ENCODE results near the gene TRAPPC10. TPM values are rescaled to one million over a fixed set of nuclear protein-coding genes. Genes with fewer than 3 reads are reported as not detected.

TRAPPC10 gene
- total RNA-seq, 1 donor, result 25.3 TPM

DNA sequence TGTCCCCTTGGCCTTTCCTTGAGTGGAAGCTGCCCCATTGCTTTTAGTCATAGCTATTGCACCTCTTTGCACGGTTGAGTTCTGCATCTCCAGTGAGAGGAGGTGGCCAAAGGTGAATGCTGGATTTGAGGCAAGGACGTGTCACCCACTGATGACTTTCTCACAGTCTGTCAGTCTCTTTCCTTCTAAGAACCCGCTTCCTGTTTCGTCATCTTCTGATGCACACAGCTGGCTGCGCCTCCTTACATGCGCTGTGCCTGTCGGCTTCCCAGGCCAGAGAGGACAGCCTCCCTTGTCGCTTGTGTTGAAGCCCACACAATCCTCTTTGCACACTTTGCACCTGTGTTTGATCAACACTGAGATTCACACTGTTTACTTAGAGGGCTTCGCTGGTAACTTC lies 53.3 kb downstream of the TRAPPC10 start:
- DNase-seq (ENCODE audit: low read depth), result no peak
- TF ChIP-seq, protein P1, sequence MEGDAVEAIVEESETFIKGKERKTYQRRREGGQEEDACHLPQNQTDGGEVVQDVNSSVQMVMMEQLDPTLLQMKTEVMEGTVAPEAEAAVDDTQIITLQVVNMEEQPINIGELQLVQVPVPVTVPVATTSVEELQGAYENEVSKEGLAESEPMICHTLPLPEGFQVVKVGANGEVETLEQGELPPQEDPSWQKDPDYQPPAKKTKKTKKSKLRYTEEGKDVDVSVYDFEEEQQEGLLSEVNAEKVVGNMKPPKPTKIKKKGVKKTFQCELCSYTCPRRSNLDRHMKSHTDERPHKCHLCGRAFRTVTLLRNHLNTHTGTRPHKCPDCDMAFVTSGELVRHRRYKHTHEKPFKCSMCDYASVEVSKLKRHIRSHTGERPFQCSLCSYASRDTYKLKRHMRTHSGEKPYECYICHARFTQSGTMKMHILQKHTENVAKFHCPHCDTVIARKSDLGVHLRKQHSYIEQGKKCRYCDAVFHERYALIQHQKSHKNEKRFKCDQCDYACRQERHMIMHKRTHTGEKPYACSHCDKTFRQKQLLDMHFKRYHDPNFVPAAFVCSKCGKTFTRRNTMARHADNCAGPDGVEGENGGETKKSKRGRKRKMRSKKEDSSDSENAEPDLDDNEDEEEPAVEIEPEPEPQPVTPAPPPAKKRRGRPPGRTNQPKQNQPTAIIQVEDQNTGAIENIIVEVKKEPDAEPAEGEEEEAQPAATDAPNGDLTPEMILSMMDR (IDR thresholded peaks at IDR 0.05; ENCODE audit: insufficient read depth, low read length), result no peak
- H3K4me3 ChIP-seq (ENCODE audit: low read depth, low read length), result no peak overlapping the region

- no peak overlapping the region for H3K4me3 ChIP-seq (ENCODE audit: low read depth, low read length)
- TF ChIP-seq, protein P1 (IDR thresholded peaks at IDR 0.05; ENCODE audit: insufficient read depth, low read length), result no peak
- DNase-seq (ENCODE audit: low read depth), result no peak
Observed at GRCh38 chr21:44066116-44066515, 54.0 kb downstream of the TRAPPC10 start.

DNA sequence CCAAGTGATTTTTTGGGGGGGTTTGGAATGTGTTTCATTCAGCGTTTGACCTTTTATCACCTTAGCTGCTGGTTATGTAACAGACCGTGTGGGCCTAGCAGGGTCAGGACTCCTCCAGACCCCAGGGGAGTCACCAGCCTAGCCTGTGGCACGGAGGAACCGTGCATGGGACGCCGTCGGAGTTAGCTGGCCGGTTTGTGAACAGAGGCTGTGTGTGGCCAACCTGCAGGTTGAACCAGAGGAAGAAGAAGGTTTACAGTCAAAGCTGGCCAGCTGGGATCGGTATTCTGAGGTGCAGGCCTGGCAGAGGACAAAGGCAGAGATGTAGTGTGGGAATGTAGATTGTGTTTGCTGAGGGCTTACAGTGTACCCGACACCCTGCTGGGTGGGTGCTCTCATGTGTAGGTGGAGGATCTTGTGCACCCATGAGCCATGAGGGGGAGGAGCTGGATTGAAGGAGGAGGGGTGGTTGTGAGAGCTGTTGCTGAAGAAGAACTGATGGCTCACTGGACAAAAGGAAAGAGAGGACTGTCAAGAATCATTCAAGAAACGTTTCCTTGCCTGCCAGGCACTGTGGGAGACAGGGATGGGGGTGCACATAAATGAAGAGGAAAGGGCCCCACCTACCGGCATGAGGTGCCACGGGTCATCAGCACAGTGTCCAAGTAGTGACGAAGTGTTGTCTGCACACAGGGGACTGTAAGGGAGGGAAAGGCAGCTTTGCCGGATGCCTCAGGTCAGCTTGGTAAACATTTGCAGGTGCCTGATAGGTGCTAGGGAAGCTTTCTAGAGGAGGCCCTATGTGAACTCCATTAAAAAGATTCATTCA lies 55.1 kb downstream of the TRAPPC10 start:
- TF ChIP-seq, protein P1 (IDR thresholded peaks at IDR 0.05; ENCODE audit: insufficient read depth, low read length), result no peak
- DNase-seq (ENCODE audit: low read depth), result no peak
- H3K4me3 ChIP-seq (ENCODE audit: low read depth, low read length), result no peak overlapping the region

GRCh38 chr21:44070391-44070790 lies 58.3 kb downstream of the TRAPPC10 start:
- H3K4me3 ChIP-seq (ENCODE audit: low read depth, low read length), result no peak overlapping the region
- DNase-seq (ENCODE audit: low read depth), result no peak
- TF ChIP-seq, protein P1 (IDR thresholded peaks at IDR 0.05; ENCODE audit: insufficient read depth, low read length), result no peak

DNA sequence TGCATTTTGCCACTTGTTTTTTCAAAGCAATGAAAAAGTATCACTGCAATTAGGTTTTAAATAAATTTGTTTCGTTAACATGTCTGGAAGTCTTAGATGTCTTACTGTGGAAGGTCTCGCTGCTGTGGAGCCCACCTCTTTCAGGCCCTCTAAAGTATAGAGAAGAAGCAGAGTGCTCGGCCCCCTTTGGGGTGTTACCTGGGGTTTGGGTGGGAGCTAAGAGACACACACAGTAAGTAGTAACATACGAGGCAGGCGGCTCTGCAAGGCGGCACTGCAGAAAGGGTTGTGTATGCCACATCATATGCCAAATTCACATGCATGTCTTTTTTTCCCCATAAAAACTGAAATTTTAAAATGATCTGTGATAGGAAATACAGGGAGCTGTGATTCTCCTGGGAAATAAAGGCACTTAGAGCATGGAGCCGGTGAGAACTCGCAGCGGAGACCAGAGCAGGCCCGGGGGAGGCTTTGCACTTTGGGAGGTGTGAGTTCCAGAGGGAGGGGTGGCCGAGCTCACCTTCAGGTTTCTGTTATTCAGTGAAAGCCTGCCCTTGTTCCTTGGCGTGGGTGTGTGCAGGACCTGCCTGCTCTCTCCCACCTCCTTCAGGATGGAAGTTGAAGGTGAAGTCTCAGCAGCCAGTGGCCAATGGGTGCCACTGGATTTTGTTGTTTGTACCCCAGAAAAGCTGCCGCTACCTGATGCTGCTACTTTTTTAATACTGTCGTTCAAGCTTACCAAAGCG lies 59.4 kb downstream of the TRAPPC10 start:
- no peak for DNase-seq (ENCODE audit: low read depth)
- TF ChIP-seq, protein P1 (IDR thresholded peaks at IDR 0.05; ENCODE audit: insufficient read depth, low read length), result no peak
- H3K4me3 ChIP-seq (ENCODE audit: low read depth, low read length), result no peak overlapping the region

GRCh38 chr21:44072111-44072510 lies 60.0 kb downstream of the TRAPPC10 start:
- H3K4me3 ChIP-seq (ENCODE audit: low read depth, low read length), result no peak overlapping the region
- TF ChIP-seq, protein P1 (IDR thresholded peaks at IDR 0.05; ENCODE audit: insufficient read depth, low read length), result no peak
- DNase-seq (ENCODE audit: low read depth), result no peak

Measured in fibroblast of the aortic adventitia (primary cell).